GM23248 (cell line): Measurements from ENCODE around the gene USP34. TPM values are rescaled to one million over a fixed set of nuclear protein-coding genes. Genes with fewer than 3 reads are reported as not detected.

Source experiments
- DNase-seq: peaks from one replicate; pipeline ENCODE4 v3.0.0-alpha.2; 2015
- H2AFZ ChIP-seq: fragments of 200-600 bp; sonication (generic); 2 replicates; pipeline ENCODE4 v1.6.1; 2016; ENCODE audit warnings: antibody characterized with exemption
- H3F3A ChIP-seq: fragments of 200-600 bp; sonication (generic); 2 replicates; pipeline ENCODE4 v1.6.1; 2016; ENCODE audit warnings: mild to moderate bottlenecking, antibody characterized with exemption, mixed run types; ENCODE audit not compliant: insufficient read depth
- H3K27ac ChIP-seq: fragments of 200-600 bp; sonication (generic); 2 replicates; pipeline ENCODE4 v1.5.1; 2016; ENCODE audit warnings: mild to moderate bottlenecking
- H3K27me3 ChIP-seq: fragments of 200-600 bp; sonication (generic); replicated peaks from 2 replicates; pipeline ENCODE4 v1.6.1; 2016; ENCODE audit warnings: mild to moderate bottlenecking; ENCODE audit not compliant: insufficient read depth
- H3K36me3 ChIP-seq: fragments of 200-600 bp; sonication (generic); 2 replicates; pipeline ENCODE4 v1.6.1; 2016; ENCODE audit warnings: low read depth, mild to moderate bottlenecking
- H3K4me1 ChIP-seq: fragments of 200-600 bp; sonication (generic); 2 replicates; pipeline ENCODE4 v1.6.1; 2016; ENCODE audit warnings: mild to moderate bottlenecking; ENCODE audit not compliant: insufficient read depth
- H3K4me2 ChIP-seq: fragments of 200-600 bp; sonication (generic); one replicate; pipeline ENCODE4 v1.6.1; 2016; ENCODE audit warnings: mild to moderate bottlenecking; ENCODE audit not compliant: unreplicated experiment
- H3K4me3 ChIP-seq: fragments of 200-600 bp; sonication (generic); 2 replicates; pipeline ENCODE4 v1.5.1; 2016; ENCODE audit warnings: mild to moderate bottlenecking
- H3K79me2 ChIP-seq: fragments of 200-600 bp; sonication (generic); 2 replicates; pipeline ENCODE4 v1.6.1; 2016; ENCODE audit warnings: mild to moderate bottlenecking; ENCODE audit not compliant: insufficient read depth
- H3K9ac ChIP-seq: fragments of 200-600 bp; sonication (generic); 2 replicates; pipeline ENCODE4 v1.6.1; 2016; ENCODE audit warnings: mild to moderate bottlenecking
- H3K9me2 ChIP-seq: fragments of 200-600 bp; sonication (generic); 2 replicates; pipeline ENCODE4 v1.6.1; 2016; ENCODE audit warnings: mixed run types, mild to moderate bottlenecking, moderate library complexity; ENCODE audit not compliant: insufficient read depth
- H3K9me3 ChIP-seq: fragments of 200-600 bp; sonication (generic); one replicate; pipeline ENCODE4 v1.6.1; 2017; ENCODE audit warnings: low read depth
- H4K20me1 ChIP-seq: fragments of 200-600 bp; sonication (generic); 2 replicates; pipeline ENCODE4 v1.6.0; 2016; ENCODE audit not compliant: insufficient read depth
- EZH2 ChIP-seq: fragments of 200-600 bp; sonication (generic); IDR thresholded peaks from 2 replicates; pipeline ENCODE4 v1.6.1; 2018; ENCODE audit warnings: antibody characterized with exemption, mild to moderate bottlenecking; ENCODE audit not compliant: insufficient read depth, poor library complexity, severe bottlenecking
- EZH2phosphoT487 ChIP-seq: fragments of 200-600 bp; sonication (generic); IDR thresholded peaks from 2 replicates; pipeline ENCODE4 v1.6.1; 2018; ENCODE audit warnings: antibody characterized with exemption, moderate library complexity, mild to moderate bottlenecking, low read depth; ENCODE audit not compliant: insufficient read depth
- WGBS, 2 experiments: methylation state at CpG; one replicate each; pipeline ENCODE4 v1.1.6; 2015 to 2017; ENCODE audit warnings: low lambda C conversion rate in 2 of 2, low coverage in 1 of 2; ENCODE audit errors: missing lambda C conversion rate in 2 of 2; 5-methylcytosine and 5-hydroxymethylcytosine counted together
- in situ Hi-C: fragments of 300-500 bp; cut with MboI; formaldehyde crosslinking; loops from 2 replicates; pipeline ENCODE4 v1.15.0; 2020
- polyA plus RNA-seq: library from polyadenylated mRNA; unstranded; fragments of >200 nt; fragmentation: Nextera tagmentation; extraction: Ambion mirVana; gene quantifications from 2 replicates; pipeline ENCODE4 v1.2.1, GENCODE V29; 2016
- total RNA-seq: library from RNA; depleted of rRNA; stranded (reverse); fragments of >200 nt; shearing (Covaris generic); gene quantifications from 2 replicates; pipeline ENCODE4 v1.2.3, GENCODE V29; 2014

The USP34 gene
- total and polyA plus RNA-seq, 2 experiments from 2014 or later: 34.5 to 77.6 TPM

DNA sequence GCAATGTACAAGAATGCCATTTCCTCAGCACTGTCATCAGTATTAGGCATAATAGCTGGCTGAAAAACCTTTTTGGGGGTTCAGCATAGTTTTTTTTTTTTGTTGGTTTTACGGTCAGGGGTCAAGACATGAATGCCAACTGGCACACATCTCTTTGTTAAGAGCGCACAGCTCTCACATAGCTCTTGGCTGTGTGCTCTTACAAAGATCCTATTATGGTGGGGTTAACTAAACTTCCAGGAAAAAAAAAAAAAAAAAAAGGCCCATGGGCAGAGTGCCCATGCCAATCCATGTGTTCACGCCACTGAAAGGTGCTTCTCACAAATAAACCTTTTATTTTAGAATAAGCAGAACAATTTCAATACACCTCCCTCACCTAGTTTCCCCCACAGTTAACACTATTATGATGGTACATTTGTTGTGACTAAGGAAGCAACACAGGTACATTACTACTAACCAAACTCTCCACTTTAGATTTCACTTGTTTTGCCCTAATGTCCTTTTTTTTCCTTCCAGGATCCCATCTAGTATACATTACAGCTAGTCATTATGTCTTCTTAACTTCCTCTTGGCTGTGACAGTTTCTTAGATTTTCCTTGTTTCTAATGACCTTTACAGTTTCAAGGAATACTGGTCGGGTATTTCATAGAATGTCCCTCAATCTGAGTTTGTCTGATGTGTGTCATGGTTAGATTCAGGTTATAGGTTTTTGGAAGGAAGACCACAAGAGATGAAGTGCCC, 252.6 kb downstream of the USP34 start:
- Histone ChIP-seq H3K4me3 (no peak overlapping the region), H3K27ac (no peak overlapping the region), H3K27me3 (no peaks in the 10 kb centered on the region), H3K36me3 (peaks cover 64% of the 10 kb centered on the region), H3K79me2 (no peaks in the 10 kb centered on the region), H3K9me2 (no peaks in the 10 kb centered on the region), H3F3A (peaks cover 29% of the 10 kb centered on the region), H3K4me1 (peaks cover 22% of the 10 kb centered on the region), H3K9ac (no peak overlapping the region), H3K9me3 (no peaks in the 10 kb centered on the region), H3K4me2 (no peak overlapping the region), H2AFZ (no peak overlapping the region), H4K20me1 (no peaks in the 10 kb centered on the region)
- DNase-seq: no peak
- in situ Hi-C loops: no loop called here
- TF ChIP-seq EZH2 (no peak), EZH2phosphoT487 (no peak)
- 89 to 91% methylated on average over 4 of the region's 4 CpGs for WGBS, 2 experiments

DNA sequence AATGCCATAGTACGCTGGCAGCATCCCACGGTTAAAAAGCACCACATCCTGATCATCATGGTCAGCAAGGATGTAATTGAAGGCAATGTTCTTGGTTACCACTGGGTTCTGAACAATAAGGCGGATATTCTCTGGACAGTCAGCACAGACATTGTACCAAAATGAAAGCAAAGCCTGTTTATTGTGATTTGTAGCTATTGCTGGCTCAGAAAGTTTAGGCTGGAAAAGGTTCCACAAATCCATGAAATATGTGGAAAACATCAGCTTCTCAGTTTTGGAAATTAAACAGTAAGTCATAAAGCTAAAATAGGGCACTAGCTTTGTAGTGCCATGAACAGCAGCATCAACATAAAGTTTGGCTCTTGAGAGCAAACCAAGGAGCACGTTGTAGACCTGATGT, 256.7 kb downstream of the USP34 start:
- Histone ChIP-seq H3F3A (peaks cover 14% of the 10 kb centered on the region), H3K9me2 (no peaks in the 10 kb centered on the region), H3K27me3 (no peaks in the 10 kb centered on the region), H3K9ac (no peak overlapping the region), H3K79me2 (peaks cover 6% of the 10 kb centered on the region; the same call in 1 of the 2 replicates), H3K36me3 (peaks cover 49% of the 10 kb centered on the region), H3K4me1 (peaks cover 25% of the 10 kb centered on the region), H3K27ac (no peak overlapping the region), H3K4me2 (no peak overlapping the region), H2AFZ (no peak overlapping the region), H3K4me3 (no peak overlapping the region), H3K9me3 (no peaks in the 10 kb centered on the region), H4K20me1 (no peaks in the 10 kb centered on the region)
- TF ChIP-seq EZH2phosphoT487 (no peak), EZH2 (no peak)
- in situ Hi-C loops: no loop called here
- WGBS, 2 experiments: 93 to 97% methylated on average over 4 of the region's 4 CpGs
- DNase-seq: no peak

DNA sequence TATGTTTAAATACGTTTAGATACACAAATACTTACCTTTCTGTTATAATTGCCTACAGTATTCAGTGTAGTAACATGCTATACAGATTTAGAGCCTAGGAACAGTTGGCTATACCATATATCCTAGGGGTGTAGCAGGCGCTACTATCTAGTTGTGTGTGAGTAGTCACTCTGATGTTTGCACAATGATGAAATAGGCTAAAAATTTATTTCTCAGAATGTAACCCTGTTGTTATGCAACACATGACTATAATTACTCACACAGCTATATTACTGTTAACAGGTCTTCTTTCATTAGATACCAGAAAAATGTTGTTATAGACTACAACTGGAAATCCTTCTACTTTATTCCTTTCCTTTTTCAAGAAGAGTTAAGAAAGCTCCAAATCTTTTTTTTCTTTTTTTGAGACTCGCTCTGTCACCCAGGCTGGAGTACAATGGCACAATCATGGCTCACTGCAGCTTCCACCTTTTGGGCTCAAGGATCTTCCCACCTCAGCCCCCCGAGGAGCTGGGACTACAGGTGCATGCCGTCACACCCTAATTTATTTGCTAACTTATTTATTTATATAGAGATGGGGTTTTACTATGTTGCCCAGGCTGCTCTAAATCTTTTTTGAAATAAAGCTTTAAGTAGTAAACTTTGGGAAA, 260.4 kb downstream of the USP34 start:
- H3K27ac ChIP-seq: peak overlapping the region; percentile 58
- H3K4me1 ChIP-seq: peaks cover 19% of the 10 kb centered on the region
- no peaks in the 10 kb centered on the region for H3K9me3 ChIP-seq
- H3K79me2 ChIP-seq: peaks cover 11% of the 10 kb centered on the region; the same call in 1 of the 2 replicates
- peaks cover 60% of the 10 kb centered on the region for H3K36me3 ChIP-seq
- H4K20me1 ChIP-seq: no peaks in the 10 kb centered on the region
- TF ChIP-seq EZH2phosphoT487 (0 out of 2 replicates have a peak, but pooled peaks have one; percentile 76), EZH2 (no peak)
- H3K4me2 ChIP-seq: peak overlapping the region; percentile 54
- DNase-seq: peak; percentile 86
- no peaks in the 10 kb centered on the region for H3K27me3 ChIP-seq
- WGBS, 2 experiments: 64 to 68% methylated on average over 5 of the region's 5 CpGs
- H3K9me2 ChIP-seq: no peaks in the 10 kb centered on the region
- H2AFZ ChIP-seq: no peak overlapping the region
- H3K4me3 ChIP-seq: no peak overlapping the region
- H3K9ac ChIP-seq: no peak overlapping the region
- in situ Hi-C loops: no loop called here
- H3F3A ChIP-seq: peaks cover 14% of the 10 kb centered on the region

DNA sequence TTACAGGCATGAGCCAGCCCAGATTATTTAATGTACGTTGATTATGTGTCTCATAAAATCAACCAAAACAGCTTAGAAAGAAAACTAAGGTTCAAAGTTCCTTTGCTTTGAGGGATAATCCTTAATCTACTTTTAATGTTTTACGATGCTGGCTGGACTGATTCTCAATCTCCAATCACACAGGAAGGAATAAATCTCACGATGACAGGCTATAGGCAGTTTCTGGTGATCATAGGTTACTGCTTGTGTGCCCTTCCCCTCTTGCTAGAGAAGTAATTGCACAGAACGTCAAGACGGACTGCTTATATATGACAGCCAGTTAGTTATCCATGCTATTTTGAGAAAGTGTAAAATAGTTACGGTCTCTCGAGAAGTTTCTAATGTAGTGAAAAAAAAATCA, 265.8 kb downstream of the USP34 start:
- no peak overlapping the region for H3K27ac ChIP-seq
- 81% methylated on average over 7 of the region's 7 CpGs for WGBS, 2 experiments
- no peaks in the 10 kb centered on the region for H3K27me3 ChIP-seq
- no peaks in the 10 kb centered on the region for H3F3A ChIP-seq
- no peaks in the 10 kb centered on the region for H3K9me3 ChIP-seq
- peaks cover 11% of the 10 kb centered on the region; the same call in 1 of the 2 replicates for H3K79me2 ChIP-seq
- no peak overlapping the region for H3K4me3 ChIP-seq
- H3K4me1 ChIP-seq: peaks cover 7% of the 10 kb centered on the region
- in situ Hi-C loops: no loop called here
- DNase-seq: no peak
- peaks cover 82% of the 10 kb centered on the region for H3K36me3 ChIP-seq
- no peaks in the 10 kb centered on the region for H4K20me1 ChIP-seq
- no peak overlapping the region for H3K9ac ChIP-seq
- H3K9me2 ChIP-seq: no peaks in the 10 kb centered on the region
- TF ChIP-seq EZH2phosphoT487 (no peak), EZH2 (no peak)
- H2AFZ ChIP-seq: no peak overlapping the region
- H3K4me2 ChIP-seq: no peak overlapping the region
